Activated CD4-positive, alpha-beta T cell treated with anti-CD3 and anti-CD28 coated beads, Interleukin-2, amount 50 U/mL, for 1 hour (primary cell): Measurements from ENCODE around the gene OR7G1.
"Not testable (repeated sequence)": the region's sequence is repeated elsewhere in the genome, so short reads cannot be mapped to it uniquely, and the experiment has no call there.

Experiments
- DNase-seq: peaks from one replicate; pipeline ENCODE4 v3.0.0-alpha.2; 2020

The OR7G1 gene

GRCh38 chr19:9076901-9077300 lies 38.7 kb downstream of the OR7G1 start:
- DNase-seq: no peak

DNA sequence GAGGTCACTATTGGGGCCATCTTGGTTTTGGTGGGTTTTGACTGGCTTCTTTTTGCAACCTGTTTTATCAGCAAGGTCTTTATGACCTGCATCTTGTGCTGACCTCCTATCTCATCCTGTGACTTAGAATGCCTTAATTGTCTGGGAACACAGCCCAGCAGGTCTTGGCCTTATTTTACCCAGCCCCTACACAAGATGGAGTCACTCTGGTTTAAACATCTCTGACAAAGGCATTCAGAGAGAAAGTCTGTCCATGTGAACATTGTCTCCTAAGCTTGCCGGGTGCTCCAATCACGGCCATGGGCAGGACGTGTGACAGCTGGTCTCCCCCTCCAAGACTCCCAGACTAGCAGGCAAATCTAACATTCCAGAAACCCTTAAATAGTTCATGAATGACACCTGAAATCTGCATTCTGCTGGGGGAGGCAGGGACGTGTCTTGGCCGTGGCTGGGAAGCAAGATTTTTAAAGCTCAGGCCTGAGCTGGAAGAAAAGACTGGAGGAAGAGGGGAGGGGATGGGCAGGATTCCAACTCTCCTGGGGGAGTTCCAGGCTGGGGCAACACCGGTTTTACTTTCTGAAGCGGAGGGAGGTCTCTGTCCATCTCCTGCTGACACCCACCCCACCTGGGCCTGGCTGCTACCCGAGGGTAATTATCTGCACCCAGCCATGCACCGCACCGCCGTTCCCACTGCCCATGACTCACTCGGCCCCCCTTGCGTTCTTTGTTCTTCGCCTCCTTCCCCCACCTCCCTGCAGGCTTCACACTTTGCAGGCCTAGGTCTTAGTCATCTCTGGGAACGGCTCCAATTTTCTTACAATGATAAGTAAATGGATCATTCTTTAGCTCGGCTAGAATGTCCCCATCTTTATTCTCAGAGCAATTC lies 40.3 kb downstream of the OR7G1 start:
- DNase-seq: no peak

DNA sequence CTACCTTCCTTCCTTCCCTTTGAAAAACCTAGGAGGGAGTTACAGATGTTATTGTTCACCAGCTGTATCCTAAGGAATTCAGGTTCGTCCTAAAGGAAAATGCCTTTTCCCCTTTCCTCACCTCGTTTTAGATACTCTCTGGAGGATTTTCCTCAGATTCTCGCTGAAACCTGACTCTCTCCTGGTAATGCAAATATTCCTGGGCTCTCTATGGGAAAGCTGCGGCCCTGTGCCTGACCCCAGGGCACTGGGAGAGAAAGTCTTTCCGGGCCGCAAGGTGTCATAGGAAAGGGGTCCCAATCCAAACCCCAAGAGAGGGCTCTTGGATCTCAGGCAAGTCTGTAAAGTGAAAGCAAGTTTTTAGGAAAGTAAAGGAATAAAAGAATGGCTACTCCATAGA lies 41.8 kb downstream of the OR7G1 start:
- no peak for DNase-seq

GRCh38 chr19:9071720-9072119 lies 43.8 kb downstream of the OR7G1 start:
- DNase-seq: not testable (repeated sequence)

DNA sequence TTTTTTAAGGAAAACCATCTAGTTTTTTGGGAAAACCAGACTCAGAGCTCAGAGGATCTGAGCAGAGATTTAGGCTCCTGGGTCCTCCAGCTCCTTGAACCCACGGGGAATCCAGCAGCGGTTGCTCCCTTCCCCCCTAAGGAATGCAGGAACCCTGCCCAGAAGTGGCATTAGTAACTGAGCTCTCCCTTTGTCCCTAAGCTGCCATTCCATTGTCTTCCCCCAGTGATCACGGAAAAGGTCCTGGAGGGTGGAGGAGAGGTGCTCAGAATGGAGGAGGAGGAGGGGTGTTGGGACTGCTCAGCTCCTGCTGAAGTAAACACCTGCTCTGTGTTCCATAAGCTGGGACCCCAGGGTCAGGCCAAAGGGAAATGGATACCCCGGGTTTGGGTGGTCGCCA lies 45.5 kb downstream of the OR7G1 start:
- no peak for DNase-seq

- no peak for DNase-seq
Observed at GRCh38 chr19:9065457-9066014, 50.0 kb downstream of the OR7G1 start.
